ENCODE data around the gene MRPL4. TPM values are rescaled to one million over a fixed set of nuclear protein-coding genes. Genes with fewer than 3 reads are reported as not detected.
"Not testable (repeated sequence)": the region's sequence is repeated elsewhere in the genome, so short reads cannot be mapped to it uniquely, and the experiment has no call there.

MRPL4 gene
- total RNA-seq, 3 donors from 2014 or later = 40.2 to 57.7 (median 52.7) TPM

DNA sequence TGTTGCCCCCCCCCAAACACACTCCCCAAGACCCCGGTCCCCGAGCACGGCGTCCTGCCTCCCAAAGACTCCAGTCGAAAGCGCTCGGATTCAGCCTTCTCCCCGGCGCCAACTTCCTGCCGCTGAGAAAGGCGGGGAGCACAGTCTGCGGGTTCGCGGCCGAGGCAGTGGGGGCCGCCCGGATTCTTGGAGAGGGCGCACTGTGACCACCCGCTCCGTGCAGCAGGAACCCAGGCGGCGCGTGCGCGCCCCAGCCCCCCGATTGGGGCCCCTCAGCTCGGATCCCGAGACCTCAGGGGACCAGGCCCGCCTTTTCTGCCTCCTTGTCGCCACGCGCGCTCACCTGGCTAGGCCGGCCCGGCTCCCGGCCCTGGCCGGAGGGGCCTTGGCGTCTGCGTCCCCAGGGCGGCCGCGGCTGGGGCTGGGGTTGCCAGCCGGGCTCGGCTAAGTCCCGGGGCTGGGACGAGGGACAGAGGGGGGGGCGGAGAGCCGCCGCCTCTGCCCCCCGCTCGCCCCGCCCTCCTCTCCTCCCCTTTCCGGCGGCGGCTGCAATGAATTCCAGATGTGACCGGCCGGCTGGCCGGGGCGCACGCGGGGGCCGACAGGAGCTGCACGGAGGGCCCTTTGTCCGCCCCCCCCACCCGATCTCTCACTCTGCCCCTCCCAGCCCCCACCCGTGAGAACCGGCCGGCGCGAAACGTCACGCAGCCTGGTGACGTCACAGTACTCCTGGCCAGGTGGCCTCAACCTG lies 21.0 kb upstream of the MRPL4 start, which contains the start of gene S1PR2:
Gene S1PR2 (minus strand): TSS at position 471 of the 751 bp plus-strand sequence. CDS start 6,426 bp downstream, outside the sequence.
- TF ChIP-seq POLR2AphosphoS5 (IDR thresholded peaks at IDR 0.05) = peak in 2 of 3 donors; percentile 16 to 31
- no peak for TF ChIP-seq POLR2A (IDR thresholded peaks at IDR 0.05)
- TF ChIP-seq, protein P1, sequence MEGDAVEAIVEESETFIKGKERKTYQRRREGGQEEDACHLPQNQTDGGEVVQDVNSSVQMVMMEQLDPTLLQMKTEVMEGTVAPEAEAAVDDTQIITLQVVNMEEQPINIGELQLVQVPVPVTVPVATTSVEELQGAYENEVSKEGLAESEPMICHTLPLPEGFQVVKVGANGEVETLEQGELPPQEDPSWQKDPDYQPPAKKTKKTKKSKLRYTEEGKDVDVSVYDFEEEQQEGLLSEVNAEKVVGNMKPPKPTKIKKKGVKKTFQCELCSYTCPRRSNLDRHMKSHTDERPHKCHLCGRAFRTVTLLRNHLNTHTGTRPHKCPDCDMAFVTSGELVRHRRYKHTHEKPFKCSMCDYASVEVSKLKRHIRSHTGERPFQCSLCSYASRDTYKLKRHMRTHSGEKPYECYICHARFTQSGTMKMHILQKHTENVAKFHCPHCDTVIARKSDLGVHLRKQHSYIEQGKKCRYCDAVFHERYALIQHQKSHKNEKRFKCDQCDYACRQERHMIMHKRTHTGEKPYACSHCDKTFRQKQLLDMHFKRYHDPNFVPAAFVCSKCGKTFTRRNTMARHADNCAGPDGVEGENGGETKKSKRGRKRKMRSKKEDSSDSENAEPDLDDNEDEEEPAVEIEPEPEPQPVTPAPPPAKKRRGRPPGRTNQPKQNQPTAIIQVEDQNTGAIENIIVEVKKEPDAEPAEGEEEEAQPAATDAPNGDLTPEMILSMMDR (IDR thresholded peaks at IDR 0.05) = no peak
- peak; percentile 66 to 73 for DNase-seq (ENCODE audit: low spot score in 2 of 2)
- H3K4me1 ChIP-seq = peaks cover 7 to 13% of the 10 kb centered on the region in 2 donors

DNA sequence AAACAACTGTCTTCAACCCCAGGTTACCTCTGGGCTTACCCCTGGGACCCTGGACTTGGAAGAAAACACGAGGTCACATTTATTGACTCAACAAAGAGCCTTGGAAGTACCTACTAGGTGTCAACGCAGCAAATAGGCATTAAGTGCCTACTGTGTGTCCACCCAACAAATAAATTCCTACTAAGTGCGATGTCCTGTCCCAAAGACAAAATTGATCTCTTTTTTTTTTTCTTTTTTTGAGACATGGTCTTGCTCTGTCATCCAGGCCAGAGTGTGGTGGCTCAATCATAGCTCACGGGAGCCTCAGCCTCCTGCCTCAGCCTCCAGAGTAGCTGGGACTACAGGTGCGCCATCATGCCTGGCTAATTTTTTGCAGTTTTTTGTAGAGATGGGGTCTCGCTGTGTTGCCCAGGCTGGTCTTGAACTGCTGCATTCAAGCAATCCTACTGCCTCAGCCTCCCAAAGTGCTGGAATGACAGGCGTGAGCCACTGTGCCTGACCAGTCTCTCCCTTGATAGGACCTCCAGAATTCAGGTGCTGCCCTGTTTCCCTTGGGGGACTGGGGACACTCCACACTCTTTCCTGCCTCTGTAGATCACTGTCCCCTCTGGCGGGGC lies 20.3 kb upstream of the MRPL4 start:
- H3K27ac ChIP-seq = peak overlapping the region; percentile 92 to 96
- TF ChIP-seq, protein P1 (IDR thresholded peaks at IDR 0.05) = no peak
- no peak for TF ChIP-seq POLR2A (IDR thresholded peaks at IDR 0.05)
- TF ChIP-seq POLR2AphosphoS5 (IDR thresholded peaks at IDR 0.05) = no peak
- H3K27me3 ChIP-seq = no peaks in the 10 kb centered on the region
- peak overlapping the region; percentile 91 to 98 (median 97) for H3K4me3 ChIP-seq
- peaks cover 7 to 13% of the 10 kb centered on the region in 2 donors for H3K4me1 ChIP-seq
- no peak for DNase-seq (ENCODE audit: low spot score in 2 of 2)
- no peaks in the 10 kb centered on the region for H3K9me3 ChIP-seq
- intact Hi-C loops (cut with DNase I; ENCODE audit: low total_unique reads) = loop anchor here (10.0 kb wide), 1 partner anchor 117 kb away; the partner anchor contains the start of genes EIF3G and P2RY11
- no peaks in the 10 kb centered on the region for H3K36me3 ChIP-seq

More for the DNA sequence above, 21.0 kb upstream of the MRPL4 start, which contains the start of gene S1PR2:
- intact Hi-C loops (cut with DNase I; ENCODE audit: low total_unique reads) = loop anchor here (10.0 kb wide), 1 partner anchor 116 kb away; the partner anchor contains the start of genes EIF3G and P2RY11
- Histone ChIP-seq H3K9me3 (no peaks in the 10 kb centered on the region), H3K27ac (peak within 1 kb of the TSS; percentile 92 to 96), H3K36me3 (no peaks in the 10 kb centered on the region), H3K27me3 (no peaks in the 10 kb centered on the region), H3K4me3 (peak within 1 kb of the TSS; percentile 91 to 98 (median 97))

DNA sequence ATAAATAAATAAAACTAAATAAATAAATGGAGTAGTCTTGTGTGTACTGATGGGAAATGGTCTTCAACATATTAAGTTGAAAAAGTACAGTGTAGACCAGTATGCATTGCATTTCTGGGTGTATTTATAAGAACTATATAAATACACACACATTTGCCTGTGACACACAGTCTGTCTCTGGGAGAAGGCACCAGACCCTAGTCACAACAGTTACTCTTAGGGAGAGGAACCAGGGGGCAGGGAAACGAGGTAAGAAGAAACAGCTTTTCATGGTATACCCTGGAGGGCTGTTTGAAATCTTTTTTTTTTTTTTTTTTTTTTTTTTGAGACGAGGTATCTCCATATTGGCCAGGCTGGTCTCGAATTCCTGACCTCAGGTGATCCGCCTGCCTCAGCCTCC lies 18.1 kb upstream of the MRPL4 start:
- no peak for TF ChIP-seq POLR2AphosphoS5 (IDR thresholded peaks at IDR 0.05)
- no peak overlapping the region for H3K4me3 ChIP-seq
- intact Hi-C loops (cut with DNase I; ENCODE audit: low total_unique reads) = loop anchor here (10.0 kb wide), 1 partner anchor 119 kb away; the partner anchor contains the start of genes EIF3G and P2RY11
- H3K36me3 ChIP-seq = no peaks in the 10 kb centered on the region
- peaks cover 0 to 13% of the 10 kb centered on the region in 2 donors for H3K4me1 ChIP-seq
- no peaks in the 10 kb centered on the region for H3K27me3 ChIP-seq
- DNase-seq (ENCODE audit: low spot score in 2 of 2) = no peak
- H3K9me3 ChIP-seq = no peaks in the 10 kb centered on the region
- H3K27ac ChIP-seq = no peak overlapping the region

DNA sequence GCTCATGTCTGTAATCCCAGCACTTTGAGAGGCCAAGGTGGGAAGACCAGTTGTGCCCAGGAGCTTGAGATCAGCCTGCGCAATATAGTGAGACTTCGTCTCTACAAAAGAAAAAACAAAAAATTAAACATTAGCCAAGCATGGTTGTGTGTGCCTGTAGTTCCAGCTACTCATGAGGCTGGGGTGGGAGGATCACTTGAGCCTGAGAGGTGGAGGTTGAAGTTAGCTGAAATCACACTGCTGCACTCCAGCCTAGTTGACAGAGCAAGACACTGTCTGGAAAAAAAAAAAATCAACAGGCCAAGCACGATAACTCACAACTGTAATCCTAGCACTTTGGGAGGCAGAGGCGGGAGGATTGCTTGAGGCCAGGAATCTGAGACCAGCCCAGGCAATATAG lies 17.0 kb upstream of the MRPL4 start:
- Histone ChIP-seq H3K9me3 (no peaks in the 10 kb centered on the region), H3K27ac (no peak overlapping the region), H3K4me3 (no peak overlapping the region), H3K27me3 (no peaks in the 10 kb centered on the region), H3K4me1 (peaks cover 0 to 6% of the 10 kb centered on the region in 2 donors), H3K36me3 (no peaks in the 10 kb centered on the region)
- no peak for TF ChIP-seq POLR2A (IDR thresholded peaks at IDR 0.05)
- TF ChIP-seq, protein P1 (IDR thresholded peaks at IDR 0.05) = no peak
- TF ChIP-seq POLR2AphosphoS5 (IDR thresholded peaks at IDR 0.05) = no peak
- intact Hi-C loops (cut with DNase I; ENCODE audit: low total_unique reads) = loop anchor here (10.0 kb wide), 1 partner anchor 120 kb away; the partner anchor contains the start of genes EIF3G and P2RY11
- DNase-seq (ENCODE audit: low spot score in 2 of 2) = no peak

DNA sequence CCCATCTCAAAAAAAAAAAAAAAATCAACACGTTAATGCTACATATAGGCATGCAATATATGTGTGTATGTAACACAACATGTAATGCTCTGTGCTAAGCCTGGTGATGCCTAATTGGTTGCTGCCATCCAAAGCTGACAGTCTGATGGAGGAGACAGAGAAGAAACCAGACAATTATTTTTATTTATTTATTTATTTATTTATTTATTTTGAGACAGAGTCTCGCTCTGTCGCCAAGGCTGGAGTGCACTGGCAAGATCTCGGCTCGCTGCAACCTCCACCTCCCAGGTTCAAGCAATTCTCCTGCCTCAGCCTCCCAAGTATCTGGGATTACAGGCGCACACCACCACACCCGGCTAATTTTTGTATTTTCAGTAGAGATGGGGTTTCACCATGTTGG lies 16.6 kb upstream of the MRPL4 start:
- peak overlapping the region; percentile 78 to 92 for H3K27ac ChIP-seq
- H3K27me3 ChIP-seq; H3K4me1 ChIP-seq; H3K36me3 ChIP-seq; H3K9me3 ChIP-seq; H3K4me3 ChIP-seq; DNase-seq (ENCODE audit: low spot score in 2 of 2): not testable (repeated sequence)
- intact Hi-C loops (cut with DNase I; ENCODE audit: low total_unique reads) = loop anchor here (10.0 kb wide), 1 partner anchor 121 kb away; the partner anchor contains the start of genes EIF3G and P2RY11

All from breast epithelium (tissue), 4 donors.